Measurements from ENCODE around the gene ATP11A.

GRCh38 chr13:112844879-112845278 lies 155.0 kb downstream of the ATP11A start:
- TF ChIP-seq EZH2 (IDR thresholded peaks at IDR 0.05) (no peak), POLR2AphosphoS5 (IDR thresholded peaks at IDR 0.05; ENCODE audit: borderline replicate concordance, low read depth, low read length) (no peak)
